AG04449 (cell line): ENCODE measurements around the gene RALGAPA1.

Experiments used
- CTCF ChIA-PET: fragments of 350-600 bp; formaldehyde crosslinking; extraction: SDS; loops from one replicate; lab custom pipeline; 2021; ENCODE audit warnings: antibody characterized with exemption; lab: Yijun Ruan, JAX
- POLR2A ChIA-PET: fragments of 400-600, 350-600 bp; formaldehyde crosslinking; extraction: SDS; loops from one replicate; lab custom pipeline; 2020; ENCODE audit warnings: antibody characterized with exemption, inconsistent platforms; lab: Yijun Ruan, JAX
- DNase-seq: peaks from one replicate; pipeline ENCODE4 v3.0.0-alpha.2; 2010; ENCODE audit warnings: low read depth, low spot score
- H3K4me3 ChIP-seq: 2 replicates; pipeline ENCODE4 v1.5.1; 2011; ENCODE audit warnings: low read depth, mild to moderate bottlenecking, control low read depth, low read length
- TF ChIP-seq, protein P1 (sequence below): IDR thresholded peaks from one replicate; pipeline ENCODE4 v1.5.1; 2011; ENCODE audit warnings: mild to moderate bottlenecking, moderate library complexity, low read length, control low read depth, inconsistent platforms; ENCODE audit not compliant: insufficient read depth; ENCODE audit errors: missing control alignments

Gene RALGAPA1

GRCh38 chr14:35810963-35811362 is 1.9 kb upstream of the RALGAPA1 start:
- CTCF ChIA-PET: interaction anchor here (1.1 to 2.3 kb wide), 3 partner anchors 8 to 15 kb away, joined by 3 to 10 read pairs (median 8); partner anchors contain the start of gene BRMS1L
- TF ChIP-seq, protein P1, sequence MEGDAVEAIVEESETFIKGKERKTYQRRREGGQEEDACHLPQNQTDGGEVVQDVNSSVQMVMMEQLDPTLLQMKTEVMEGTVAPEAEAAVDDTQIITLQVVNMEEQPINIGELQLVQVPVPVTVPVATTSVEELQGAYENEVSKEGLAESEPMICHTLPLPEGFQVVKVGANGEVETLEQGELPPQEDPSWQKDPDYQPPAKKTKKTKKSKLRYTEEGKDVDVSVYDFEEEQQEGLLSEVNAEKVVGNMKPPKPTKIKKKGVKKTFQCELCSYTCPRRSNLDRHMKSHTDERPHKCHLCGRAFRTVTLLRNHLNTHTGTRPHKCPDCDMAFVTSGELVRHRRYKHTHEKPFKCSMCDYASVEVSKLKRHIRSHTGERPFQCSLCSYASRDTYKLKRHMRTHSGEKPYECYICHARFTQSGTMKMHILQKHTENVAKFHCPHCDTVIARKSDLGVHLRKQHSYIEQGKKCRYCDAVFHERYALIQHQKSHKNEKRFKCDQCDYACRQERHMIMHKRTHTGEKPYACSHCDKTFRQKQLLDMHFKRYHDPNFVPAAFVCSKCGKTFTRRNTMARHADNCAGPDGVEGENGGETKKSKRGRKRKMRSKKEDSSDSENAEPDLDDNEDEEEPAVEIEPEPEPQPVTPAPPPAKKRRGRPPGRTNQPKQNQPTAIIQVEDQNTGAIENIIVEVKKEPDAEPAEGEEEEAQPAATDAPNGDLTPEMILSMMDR: no peak
- H3K4me3 ChIP-seq: no peak overlapping the region
- no peak for DNase-seq
- POLR2A ChIA-PET: no interaction called here

DNA sequence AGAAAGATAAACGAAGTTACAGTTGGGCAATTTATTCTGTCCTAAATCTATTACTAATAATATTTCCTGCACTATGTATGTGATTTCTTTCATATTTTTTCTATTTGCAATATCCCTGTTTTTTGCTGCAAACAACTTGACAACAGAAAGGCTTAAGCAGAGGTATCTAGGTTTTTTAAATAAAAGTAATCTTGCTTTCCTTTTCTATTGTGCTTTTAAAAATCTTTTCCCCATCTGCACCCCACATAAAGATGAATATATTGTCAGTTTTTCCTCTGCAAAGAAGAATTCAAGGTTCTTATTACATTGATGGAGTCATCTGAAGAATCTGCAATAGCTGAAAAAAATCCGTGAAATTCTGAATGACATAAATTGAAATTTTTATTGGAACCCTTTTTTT is 502 bp upstream of the RALGAPA1 start:
- H3K4me3 ChIP-seq: no peak overlapping the region; the same call in 1 of the 2 replicates
- TF ChIP-seq, protein P1: no peak
- ChIA-PET POLR2A (interaction anchor here (1.1 to 1.5 kb wide), 2 partner anchors 8 to 17 kb away, joined by 3 to 6 read pairs; partner anchors contain the start of gene BRMS1L), CTCF (interaction anchor here (0.9 to 2.3 kb wide), 5 partner anchors 9 to 25 kb away, joined by 3 to 10 read pairs (median 3); no protein-coding TSS in a partner anchor)
- DNase-seq: no peak

- POLR2A ChIA-PET: interaction anchor here (1.5 kb wide), 1 partner anchor 18 kb away, joined by 6 read pairs; the partner anchor contains the start of gene BRMS1L
Observed at GRCh38 chr14:35808076-35808637, 938 bp downstream of the RALGAPA1 start.

DNA sequence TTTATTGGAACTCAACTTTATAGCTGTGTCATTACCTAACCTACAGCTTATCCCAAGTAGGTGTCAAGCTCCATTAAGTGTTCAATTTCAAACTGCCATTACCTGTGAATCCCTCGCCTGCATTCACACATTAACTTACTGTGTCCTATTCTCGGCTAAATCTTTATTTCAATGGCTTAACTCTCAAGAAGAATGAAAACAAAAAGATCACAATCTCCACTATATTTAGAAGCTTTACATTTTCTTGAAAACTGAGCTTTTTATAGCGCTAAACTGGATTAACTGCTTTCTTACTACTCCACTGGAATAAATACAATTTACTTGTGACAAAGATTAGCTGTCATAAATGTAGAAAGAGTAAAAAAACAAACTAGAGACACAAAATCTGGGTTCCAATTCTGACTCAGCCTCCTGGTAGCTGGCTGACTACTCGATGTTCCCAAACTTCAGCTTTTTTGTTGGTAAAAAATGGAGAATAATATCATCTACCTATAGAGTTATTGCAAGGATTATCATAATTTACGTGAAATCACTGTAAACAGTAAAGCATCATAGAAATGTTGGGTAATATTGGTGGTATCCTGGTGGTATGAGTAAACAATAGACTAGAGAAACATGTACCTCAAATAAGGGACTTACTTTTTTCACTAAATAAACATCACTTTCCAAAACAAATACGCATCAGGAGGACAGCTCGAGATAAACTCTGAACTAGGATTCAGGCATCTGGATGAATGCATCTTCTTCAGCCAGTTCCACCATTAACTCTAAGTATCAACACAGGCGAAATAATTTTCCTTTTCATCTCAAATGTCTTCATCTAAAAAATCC is 1.7 kb downstream of the RALGAPA1 start:
- H3K4me3 ChIP-seq: peak overlapping the region; percentile 82

More at GRCh38 chr14:35808076-35808637, 938 bp downstream of the RALGAPA1 start:
- DNase-seq: no peak
- TF ChIP-seq, protein P1: no peak
- peak overlapping the region; percentile 82 for H3K4me3 ChIP-seq
- CTCF ChIA-PET: interaction anchor here (0.7 to 6.0 kb wide), 3 partner anchors 10 to 14 kb away, joined by 4 to 80 read pairs (median 5); no protein-coding TSS in a partner anchor

DNA sequence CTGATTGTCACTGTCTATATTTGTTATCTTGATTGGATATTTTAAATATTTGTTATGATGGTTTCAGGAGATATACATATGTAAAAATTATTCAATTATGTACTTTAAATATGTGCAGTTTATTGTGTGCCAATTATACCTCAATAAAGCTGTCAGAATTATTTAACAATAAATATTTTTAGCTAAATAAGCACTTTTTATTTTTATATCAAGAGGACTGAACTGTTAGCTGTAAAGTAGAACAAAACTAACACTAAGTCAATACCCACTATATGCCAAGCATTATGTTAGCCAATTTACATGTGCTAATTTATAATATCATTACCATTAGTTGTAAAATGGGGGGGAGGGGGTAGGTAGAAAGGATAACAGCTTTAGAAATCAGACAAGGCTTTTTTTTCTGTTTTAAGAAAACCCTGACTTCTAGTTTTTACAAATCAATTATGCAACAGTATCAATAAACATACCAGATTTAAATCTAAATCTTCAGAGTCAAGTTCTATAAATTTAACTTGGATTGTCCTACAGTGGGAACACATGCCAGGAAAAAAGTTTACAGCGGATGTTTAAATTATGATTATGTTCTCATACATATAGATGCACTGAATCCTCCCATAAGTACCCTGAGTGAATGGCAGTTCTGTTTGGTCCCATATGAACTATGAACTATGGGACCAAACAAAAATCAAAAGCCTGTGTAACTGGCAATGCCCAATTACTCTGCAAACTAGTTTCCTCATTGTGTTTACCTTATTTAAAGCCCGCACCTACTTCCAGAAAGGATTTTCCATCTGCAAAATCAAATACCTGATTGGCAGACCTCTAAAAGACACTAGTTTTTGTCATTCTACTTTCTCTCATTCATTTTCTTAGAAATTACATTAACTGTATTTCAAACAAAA is 2.8 kb downstream of the RALGAPA1 start:
- no peak for DNase-seq
- POLR2A ChIA-PET: no interaction called here
- TF ChIP-seq, protein P1: no peak
- CTCF ChIA-PET: interaction anchor here (1.0 to 6.0 kb wide), 4 partner anchors 10 to 20 kb away, joined by 3 to 80 read pairs (median 3); partner anchors contain the start of gene BRMS1L
- no peak overlapping the region for H3K4me3 ChIP-seq

More for the DNA sequence above, 1.7 kb downstream of the RALGAPA1 start:
- CTCF ChIA-PET: interaction anchor here (1.0 to 6.0 kb wide), 3 partner anchors 11 to 19 kb away, joined by 3 to 80 read pairs (median 3); partner anchors contain the start of gene BRMS1L
- POLR2A ChIA-PET: no interaction called here
- TF ChIP-seq, protein P1: no peak
- no peak for DNase-seq
